KBM-7 (cell line): Measurements from ENCODE around the gene NTSR1.

Experiments
- DNase-seq: peaks from one replicate; pipeline ENCODE4 v3.0.0-alpha.2; 2015
- in situ Hi-C: fragments of 300-500 bp; cut with MboI; formaldehyde crosslinking; loops from 2 replicates; pipeline ENCODE4 v1.14.3; 2020; ENCODE audit warnings: low sequenced_read_pairs, low pct_unique_long_range_greater_than_20kb, mixed read lengths

Gene NTSR1

DNA sequence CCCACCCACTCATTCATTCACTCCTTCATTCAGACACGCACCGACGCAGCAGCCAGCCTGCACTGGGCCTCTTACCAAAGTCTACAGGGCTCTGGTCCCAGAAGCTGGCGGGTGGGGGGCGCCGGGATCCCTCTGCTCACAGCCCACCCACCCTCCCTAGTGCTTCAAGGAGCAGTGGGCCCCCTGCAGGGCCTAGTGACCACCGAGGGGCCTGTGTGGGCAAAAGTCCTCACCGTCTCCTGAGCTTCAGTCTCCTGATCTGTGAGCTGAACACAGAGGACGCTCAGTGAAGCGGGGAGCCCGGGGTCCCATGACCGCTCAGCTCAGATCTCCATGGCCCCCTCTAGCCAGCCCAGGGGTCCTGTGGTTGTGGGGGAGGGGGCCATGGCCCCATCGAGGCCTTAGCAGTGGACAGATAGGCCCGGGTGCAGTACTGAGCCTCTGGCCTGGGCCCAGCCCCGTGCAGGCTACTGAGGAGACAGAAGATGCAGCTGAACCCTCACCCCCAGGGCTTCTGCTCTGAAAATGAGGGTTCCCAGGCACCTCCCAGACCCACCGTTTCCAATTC lies 54.2 kb downstream of the NTSR1 start:
- DNase-seq, result no peak
- in situ Hi-C loops, result no loop called here

DNA sequence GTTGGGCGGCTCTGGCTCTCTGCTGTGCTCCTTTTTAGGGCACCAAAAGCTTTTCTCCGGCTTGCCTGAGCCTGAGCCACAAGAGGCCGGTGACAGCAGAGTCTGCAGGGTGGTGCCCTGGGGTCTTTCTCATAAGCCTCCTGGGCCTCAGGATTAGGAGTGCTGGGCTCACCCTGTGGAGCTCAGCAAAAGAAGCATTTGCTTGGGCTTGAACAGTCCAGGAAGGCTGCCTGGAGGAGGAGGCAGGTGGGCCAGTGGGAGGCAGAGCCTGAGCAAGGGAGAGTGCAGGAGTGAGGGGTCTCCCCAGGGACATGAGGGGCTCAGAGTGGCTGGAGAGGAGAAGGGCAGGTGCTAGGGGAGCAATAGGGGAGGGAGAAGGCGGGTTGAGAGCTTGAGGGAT lies 54.8 kb downstream of the NTSR1 start:
- in situ Hi-C loops, result no loop called here
- no peak for DNase-seq

DNA sequence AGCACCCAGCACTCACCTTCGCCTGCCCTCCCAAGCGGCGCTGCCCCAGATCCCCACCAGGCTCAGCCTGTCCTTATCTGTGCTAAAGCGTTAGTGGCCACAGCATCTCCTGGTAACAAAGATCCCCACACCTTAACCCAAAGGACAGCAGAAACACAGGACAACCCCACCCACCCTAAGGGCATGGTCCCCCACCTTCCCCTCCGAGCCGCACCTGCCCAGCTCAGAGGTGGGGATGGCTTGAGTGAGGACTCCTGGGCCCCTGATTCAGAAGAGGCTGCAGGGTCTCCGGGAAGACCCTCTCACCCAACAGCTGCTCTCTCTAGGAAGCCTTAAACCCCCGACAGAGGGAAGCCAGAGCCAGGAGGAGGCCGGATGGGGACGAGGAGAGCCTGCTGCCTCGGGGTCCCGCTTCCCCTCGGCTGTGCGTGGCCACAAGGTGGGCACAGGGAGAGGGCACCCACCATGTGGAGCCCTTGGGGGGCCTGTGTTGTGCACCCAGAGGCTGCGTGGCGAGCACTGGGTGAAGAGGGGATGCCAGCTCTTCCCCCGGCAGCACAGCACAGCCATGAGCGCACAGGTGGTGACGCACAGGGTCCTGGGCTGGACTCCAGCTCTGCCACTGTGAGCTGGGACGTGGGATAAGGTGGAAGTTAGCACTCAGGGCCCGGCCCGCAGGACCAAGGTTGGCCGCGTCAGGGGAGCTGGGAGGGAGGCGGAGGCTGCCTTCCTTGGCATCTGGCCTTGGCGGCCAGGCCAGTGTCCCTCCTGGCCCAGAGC lies 55.7 kb downstream of the NTSR1 start:
- DNase-seq, result no peak
- in situ Hi-C loops, result no loop called here

DNA sequence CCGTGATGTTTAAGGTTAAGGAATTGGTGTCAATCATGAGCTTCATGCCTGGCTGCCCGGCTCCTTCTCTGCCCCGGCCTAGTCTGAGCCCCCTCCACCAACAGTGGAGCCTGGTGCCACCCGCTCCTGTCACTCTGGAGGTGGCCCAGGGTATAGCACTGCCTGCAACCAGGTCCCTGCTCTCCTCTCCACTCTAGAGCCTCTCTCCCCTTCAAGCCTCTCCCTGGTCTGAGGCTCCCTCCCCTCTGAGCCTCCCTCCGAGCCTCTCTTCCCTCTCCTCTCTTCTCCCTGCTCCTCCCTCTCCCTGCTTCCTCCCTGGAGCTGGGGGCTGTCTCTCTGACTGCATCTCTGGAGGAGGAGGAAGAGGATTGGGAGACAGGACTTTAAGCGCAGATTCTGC lies 56.4 kb downstream of the NTSR1 start:
- no peak for DNase-seq
- in situ Hi-C loops, result no loop called here

DNA sequence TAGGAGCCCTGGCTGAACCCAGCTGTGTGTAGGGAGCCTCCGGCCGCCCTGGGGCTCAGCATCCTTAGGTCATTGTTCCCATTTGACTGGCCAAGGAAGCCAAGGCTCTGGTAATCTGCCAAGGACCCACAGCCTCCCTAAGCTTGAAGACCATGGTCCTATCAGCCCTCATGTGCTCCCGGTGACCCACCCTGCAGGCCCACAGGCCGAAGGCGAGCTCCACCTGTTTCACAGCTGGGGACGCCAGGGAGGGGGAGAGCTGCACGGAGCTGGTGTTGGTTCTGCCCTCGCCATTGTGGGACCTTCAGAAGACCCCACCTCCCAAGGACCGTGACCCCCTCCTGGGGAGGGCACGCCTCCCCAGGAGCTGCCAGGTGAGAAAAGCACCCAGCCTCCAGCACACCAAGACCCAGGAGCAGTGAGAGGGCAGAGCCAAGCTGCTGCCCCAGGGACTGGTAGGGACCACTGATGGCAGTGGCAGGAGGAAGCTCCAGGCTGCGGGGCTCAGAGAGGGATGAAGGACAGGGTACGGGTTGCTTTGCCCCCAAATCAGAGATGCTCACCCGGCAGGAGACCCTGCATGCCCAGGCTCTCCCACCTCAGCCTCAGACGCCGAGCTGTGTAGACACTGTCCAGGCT lies 56.9 kb downstream of the NTSR1 start:
- no peak for DNase-seq
- in situ Hi-C loops, result no loop called here

DNA sequence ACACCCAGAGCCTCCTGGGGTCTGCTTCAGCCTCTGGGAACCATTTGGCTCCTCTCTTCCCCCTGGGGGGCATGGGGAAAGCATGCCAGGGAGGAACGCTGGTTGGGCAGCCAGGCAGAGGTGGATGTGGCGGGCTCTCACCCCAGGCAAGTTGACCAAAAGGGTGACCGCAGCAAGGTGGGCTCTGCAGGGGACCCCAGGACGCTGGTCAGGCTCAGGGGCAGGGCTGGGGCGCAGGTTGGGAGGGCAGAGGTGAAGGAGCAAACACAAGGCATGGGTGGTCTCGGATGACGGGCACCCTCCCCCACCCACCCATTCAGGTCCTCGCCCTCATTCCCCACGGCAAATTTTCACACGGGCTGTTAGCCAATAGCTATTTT lies 57.4 kb downstream of the NTSR1 start:
- DNase-seq, result no peak
- in situ Hi-C loops, result no loop called here

DNA sequence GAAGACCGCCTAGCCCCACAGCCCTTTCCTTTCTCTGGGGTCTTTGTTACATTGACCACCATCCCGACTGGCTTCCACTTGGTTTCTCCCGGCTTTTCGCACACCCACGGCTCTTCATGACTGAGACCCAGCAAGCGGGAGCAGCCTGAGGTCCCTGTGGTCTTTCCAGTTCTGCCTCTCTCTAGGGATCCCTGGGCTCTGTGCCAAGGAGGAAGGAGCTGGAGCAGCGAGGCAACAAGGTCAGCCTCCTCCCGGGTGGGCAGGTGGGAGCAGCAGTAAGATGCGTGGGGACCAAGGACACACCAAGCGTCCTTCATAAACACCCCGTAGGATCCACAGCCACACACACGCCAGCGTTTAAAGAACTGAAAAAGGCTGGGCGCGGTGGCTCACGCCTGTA lies 58.1 kb downstream of the NTSR1 start:
- DNase-seq, result no peak
- in situ Hi-C loops, result no loop called here

DNA sequence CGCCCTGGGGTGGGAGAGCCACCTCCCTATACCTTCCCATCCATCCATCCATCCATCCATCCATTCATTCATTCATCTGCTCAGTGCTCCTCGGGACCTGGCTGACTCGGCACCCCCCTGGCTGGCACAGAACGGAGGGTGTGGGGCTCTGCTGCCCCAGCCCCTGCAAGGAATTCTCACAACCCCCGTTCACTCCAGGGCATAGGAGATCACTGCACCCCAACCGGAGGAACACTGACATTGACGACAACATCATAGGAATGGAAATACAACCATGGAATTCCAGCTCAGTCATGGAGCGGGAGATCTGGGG lies 59.6 kb downstream of the NTSR1 start:
- in situ Hi-C loops, result no loop called here
- no peak for DNase-seq

DNA sequence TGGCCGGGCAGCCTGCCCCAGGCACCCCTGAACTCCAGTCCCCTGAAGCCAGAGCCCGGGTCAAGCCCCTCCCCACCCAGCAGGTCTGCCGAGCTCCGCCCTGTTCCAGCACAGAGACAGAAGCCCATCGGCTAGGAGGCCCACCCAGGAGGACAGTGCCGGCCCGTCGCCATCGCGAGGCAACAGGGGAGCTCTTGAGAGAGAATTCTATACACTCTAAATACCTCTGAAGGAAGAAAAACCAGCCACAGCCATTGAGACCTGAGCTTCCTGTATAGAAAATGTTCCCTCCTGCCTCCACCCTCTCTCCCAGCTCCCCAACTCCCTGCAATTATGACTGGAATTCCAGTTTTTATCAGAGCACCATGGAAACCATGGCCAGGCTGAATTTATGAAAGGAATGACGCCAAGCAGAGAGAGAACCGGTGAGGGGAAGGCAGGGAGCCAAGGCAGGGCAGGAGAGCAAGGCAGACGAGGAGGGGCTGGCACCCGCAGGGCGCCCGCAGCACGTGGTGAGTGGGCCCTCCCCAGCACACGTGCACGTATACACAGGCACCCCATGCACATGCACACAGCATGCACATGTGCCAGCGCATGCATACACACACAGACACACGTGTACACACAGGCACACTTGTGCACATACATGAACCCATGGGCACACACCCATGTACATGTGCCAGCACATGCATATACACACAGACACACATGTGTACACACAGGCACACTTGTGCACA lies 60.1 kb downstream of the NTSR1 start:
- DNase-seq, result no peak
- in situ Hi-C loops, result no loop called here

DNA sequence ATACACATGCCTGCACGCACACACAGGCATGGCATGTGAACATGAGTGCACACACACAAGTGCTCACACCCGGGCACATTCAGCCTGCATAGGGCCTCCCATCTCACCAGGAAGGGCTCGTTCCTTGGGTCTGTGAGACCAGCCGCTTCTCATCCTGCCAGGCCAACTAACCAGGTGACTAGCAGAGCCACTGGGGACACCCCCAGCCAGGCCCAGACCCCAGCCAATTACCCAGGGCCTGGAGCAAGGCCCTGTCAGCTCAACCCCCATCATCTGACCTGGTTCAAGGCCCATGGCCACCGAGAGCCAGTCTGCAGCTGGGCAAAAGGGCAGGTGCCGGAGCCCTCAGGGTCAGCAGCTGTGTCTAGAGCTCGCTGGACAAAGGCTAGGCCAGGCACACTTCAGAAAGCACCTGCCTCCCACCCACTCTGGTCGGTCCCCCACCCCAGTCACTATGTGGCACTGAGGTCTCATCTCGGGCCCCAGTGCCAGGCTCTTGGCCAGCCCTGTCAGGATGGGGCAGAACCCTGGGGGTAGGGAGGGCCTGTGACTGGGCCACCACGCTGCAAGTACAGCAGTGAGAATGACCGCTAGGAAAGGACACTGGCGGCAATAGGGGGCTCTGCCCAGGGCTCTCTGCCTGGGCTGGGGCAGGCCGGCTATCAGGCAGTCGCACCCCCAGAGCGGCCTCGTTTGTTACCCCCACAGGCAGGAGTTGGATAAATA lies 60.9 kb downstream of the NTSR1 start:
- in situ Hi-C loops, result no loop called here

DNA sequence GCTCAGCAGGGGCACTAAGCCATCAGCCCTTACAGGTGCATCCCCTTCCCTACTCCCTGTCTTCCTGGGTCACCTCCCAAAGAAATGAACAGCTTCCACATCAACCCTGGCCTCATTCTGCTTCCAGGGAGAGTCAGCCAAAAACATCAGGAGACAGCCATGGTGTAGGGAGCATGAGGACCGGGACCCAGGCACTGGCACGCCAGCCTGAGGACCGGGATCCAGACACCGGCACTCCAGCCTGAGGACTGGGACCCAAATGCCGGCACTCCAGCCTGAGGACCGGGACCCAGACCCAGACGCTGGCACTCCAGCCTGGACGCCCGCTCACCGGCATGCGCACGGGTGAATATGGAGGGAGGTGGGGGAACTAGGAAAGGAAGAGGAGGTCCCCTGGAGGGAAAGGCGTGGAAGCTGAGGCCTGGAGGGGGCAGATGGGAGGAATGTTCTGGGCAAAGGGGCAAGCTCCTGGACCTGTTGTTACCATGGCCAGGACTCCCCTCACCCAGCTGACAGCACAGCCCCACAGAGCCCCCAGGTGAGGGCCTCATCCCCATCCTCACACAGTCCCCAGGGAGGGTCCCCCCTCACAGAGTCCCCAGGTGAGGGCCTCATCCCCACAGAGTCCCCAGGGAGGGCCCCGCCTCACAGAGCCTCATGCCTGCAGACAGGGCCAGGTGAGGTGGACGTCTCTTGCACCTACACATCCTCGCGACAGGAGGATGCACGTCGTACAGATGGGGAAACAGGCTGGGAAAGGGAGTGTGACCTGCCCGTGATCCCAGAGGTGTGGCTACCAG lies 61.7 kb downstream of the NTSR1 start:
- in situ Hi-C loops, result no loop called here
- no peak for DNase-seq

More for the DNA sequence above, 60.9 kb downstream of the NTSR1 start:
- DNase-seq, result no peak

DNA sequence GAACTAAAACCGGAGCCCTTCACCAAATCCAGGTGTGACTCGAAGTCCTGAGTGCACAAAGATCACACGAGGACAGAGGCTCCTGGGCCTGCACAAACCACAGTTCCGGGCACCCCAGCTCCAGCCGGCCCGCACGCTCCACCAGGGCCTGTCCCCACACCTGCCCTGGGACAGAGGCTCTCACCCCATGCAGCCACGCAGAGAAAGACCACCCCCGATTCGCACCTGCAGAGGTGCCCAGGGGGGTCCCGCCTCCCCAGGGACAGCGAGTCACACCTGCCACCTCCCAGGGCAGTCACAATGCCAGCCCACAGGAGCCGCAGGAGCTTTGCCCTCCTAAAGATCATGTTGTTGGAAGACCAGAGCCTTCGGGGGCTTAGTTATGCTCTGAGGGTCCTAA lies 62.3 kb downstream of the NTSR1 start:
- DNase-seq, result no peak
- in situ Hi-C loops, result no loop called here

DNA sequence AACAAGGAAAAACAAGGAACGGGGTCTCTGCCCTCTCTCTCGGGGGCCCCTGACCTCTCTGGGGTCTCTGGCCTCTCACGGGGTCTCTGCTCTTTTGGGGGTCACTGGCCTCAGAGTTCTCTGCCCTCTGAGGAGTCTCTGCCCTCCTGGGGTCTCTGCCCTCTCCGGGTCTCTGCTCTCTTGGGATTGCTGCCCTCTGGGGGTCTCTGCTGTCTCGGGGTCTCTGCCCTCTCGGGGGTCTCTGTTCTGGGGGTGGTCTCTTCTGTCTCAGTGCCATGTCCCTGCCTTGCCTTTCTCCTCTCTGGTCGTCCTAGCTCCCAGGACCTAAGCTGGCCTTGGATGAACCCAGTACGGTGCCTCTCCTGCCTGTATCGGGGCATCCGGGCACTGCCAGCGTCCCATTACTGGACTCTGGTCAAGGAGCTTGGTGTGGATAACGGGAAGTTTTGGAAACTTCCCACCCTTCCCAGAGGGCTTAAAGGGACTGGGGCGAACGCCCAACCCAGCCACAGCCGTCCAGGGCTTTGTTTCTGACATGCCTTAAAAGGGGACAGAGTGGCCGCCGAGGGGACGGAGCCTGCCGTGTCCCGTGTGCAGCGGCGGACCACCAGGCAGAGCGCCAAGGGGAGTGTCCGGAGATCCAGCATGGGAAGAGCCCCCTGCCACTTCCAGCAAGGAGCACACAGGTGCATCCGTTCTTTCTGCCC lies 62.9 kb downstream of the NTSR1 start:
- in situ Hi-C loops, result no loop called here
- no peak for DNase-seq

DNA sequence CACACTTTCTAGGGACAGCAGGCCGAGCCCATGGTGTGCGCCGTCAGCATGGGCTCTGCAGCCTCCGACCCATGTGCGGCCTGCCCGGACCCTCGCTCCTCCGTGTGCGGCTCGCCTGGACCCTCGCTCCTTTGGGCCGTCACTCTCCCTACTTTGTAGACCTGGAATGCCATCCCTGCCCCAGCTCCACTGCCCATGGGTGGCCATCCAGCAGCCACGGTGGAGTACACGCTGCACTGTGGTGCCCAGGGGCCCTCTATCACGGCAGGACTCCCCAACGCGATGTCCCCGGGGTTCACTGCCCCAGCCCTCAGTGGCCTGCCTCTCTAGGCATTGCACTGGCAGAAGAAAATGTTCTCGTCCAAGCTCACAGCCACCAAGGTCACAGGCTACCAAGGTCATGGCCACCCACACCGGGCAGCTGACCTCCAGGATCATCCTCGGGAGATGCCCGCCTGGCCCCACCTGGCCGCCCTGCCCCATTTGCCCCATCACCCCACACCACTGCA lies 63.5 kb downstream of the NTSR1 start:
- no peak for DNase-seq
- in situ Hi-C loops, result no loop called here

DNA sequence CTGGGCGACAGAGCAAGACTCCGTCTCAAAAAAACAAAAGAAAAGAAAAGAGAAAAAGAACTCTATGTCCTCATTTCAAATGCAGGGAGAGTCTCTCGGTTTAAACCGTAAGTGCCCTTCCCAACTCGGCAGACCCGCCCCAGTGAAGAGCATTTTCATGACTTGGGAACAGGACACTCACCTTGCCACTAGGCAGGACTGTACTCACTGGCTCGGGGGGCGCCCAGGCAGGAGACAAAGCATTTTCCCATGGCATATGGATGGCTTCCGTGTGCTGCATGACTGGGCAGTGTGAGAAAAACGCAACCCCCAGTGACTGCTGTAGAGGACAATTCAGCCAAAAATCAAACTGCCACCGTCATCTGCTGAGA lies 64.0 kb downstream of the NTSR1 start:
- no peak for DNase-seq
- in situ Hi-C loops, result no loop called here

DNA sequence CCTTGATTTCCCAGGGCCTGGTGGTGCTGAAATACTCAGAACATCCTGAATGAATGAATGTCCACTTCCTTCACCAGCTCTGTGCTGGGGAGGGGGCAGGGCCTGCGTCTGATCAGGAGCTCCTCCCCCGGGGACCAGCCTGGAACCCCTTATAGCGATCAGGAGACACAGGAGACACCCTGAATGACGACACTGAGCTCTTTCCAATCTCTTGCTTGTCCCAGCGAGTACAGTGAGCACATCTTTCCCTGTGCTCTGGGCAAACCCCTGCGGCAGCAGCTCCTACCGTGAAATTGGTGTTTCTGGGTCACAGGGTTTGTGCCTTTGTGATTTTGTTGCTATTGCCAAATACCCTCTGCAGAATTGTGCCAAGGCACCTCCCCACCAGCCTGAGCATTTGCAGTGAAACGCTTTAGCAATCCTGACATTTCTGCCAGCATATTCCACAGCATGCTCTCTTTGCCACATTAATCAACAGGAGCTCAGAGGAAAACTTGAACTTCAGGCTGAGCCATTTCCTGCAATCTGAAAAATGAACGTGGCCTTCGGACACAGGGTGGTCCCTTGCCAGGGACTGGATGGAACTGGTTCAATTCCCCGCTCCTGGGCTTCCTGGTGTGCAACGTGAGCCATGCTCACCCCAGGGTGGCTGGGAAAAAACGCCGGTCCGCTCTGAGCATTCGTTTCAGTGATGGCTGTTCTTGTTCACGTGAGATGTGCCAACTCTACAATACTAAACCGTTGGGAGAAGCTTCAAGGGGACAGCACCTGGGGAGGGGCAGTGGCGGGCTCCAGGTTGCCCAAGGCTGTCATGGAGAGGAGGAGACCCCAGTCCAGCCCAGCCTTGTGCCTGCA lies 64.6 kb downstream of the NTSR1 start:
- no peak for DNase-seq

More for the DNA sequence above, 64.6 kb downstream of the NTSR1 start:
- in situ Hi-C loops, result no loop called here
